ENCODE data around the gene OTUD7B.

The OTUD7B gene

DNA sequence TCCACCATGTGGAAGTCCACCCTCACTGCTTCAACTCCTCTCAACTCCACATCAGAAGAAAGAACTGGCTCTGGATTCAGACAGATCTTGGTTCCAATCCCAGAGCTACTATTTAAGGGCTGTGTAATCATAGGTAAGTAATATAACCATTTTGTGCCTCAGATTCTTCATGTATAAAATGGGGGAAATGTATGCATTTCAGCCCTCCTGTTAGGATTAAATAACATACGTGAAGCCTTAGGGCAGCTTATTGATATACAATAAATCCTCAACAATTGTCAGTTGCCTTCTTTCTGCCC is 23.3 kb downstream of the OTUD7B start (continued):
- TF ChIP-seq ZNF335 (tag by site-specific recombination; conservative IDR thresholded peaks at IDR 0.05): no peak
- no peak for TF ChIP-seq ZXDB (tag by site-specific recombination; IDR thresholded peaks at IDR 0.05)

GRCh38 chr1:149986486-149987296 is 23.8 kb downstream of the OTUD7B start:
- POLR2A ChIA-PET: interaction anchor here (0.5 to 2.1 kb wide), 3 partner anchors 16 to 102 kb away, joined by 3 to 17 read pairs (median 3); partner anchors contain the start of gene OTUD7B
- TF ChIP-seq ZNF426 (tag by site-specific recombination; IDR thresholded peaks at IDR 0.05) (no peak), ZNF623 (tag by site-specific recombination; IDR thresholded peaks at IDR 0.05) (no peak), WT1 (tag by site-specific recombination; IDR thresholded peaks at IDR 0.05) (peak; percentile 68), PRDM1 (tag by site-specific recombination; IDR thresholded peaks at IDR 0.05) (peak; percentile 63), ZNF629 (tag by site-specific recombination; IDR thresholded peaks at IDR 0.05) (0 out of 2 replicates have a peak, but pooled peaks have one; percentile 51), BCL11B (tag by site-specific recombination; IDR thresholded peaks at IDR 0.05; ENCODE audit: low read depth) (no peak), ZNF473 (tag by site-specific recombination; IDR thresholded peaks at IDR 0.05) (no peak), ZXDB (tag by site-specific recombination; IDR thresholded peaks at IDR 0.05) (no peak), ZNF133 (tag by site-specific recombination; IDR thresholded peaks at IDR 0.05) (peak; percentile 69), PRDM6 (tag by site-specific recombination; IDR thresholded peaks at IDR 0.05) (peak; percentile 95), ZNF600 (tag by site-specific recombination; IDR thresholded peaks at IDR 0.05) (peak; percentile 37; the same call in 1 of the 2 replicates), ZSCAN30 (tag by site-specific recombination; IDR thresholded peaks at IDR 0.05) (no peak), FEZF1 (tag by site-specific recombination; IDR thresholded peaks at IDR 0.05) (no peak), ZNF10 (tag by site-specific recombination; IDR thresholded peaks at IDR 0.05) (0 out of 2 replicates have a peak, but pooled peaks have one; percentile 35), ZNF324 (tag by site-specific recombination; IDR thresholded peaks at IDR 0.05) (no peak), SP7 (tag by site-specific recombination; IDR thresholded peaks at IDR 0.05) (peak; percentile 84), TCF7L2 (IDR thresholded peaks at IDR 0.05; ENCODE audit: borderline replicate concordance, low read depth, low read length) (no peak), ZNF664 (tag by site-specific recombination; IDR thresholded peaks at IDR 0.05) (0 out of 2 replicates have a peak, but pooled peaks have one; percentile 41), KLF9 (tag by site-specific recombination; IDR thresholded peaks at IDR 0.05; ENCODE audit: low read depth) (no peak)
- TF ChIP-seq, protein P1, sequence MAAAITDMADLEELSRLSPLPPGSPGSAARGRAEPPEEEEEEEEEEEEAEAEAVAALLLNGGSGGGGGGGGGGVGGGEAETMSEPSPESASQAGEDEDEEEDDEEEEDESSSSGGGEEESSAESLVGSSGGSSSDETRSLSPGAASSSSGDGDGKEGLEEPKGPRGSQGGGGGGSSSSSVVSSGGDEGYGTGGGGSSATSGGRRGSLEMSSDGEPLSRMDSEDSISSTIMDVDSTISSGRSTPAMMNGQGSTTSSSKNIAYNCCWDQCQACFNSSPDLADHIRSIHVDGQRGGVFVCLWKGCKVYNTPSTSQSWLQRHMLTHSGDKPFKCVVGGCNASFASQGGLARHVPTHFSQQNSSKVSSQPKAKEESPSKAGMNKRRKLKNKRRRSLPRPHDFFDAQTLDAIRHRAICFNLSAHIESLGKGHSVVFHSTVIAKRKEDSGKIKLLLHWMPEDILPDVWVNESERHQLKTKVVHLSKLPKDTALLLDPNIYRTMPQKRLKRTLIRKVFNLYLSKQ (tag by site-specific recombination; IDR thresholded peaks at IDR 0.05; ENCODE audit: borderline replicate concordance): no peak
- TF ChIP-seq, protein P2, sequence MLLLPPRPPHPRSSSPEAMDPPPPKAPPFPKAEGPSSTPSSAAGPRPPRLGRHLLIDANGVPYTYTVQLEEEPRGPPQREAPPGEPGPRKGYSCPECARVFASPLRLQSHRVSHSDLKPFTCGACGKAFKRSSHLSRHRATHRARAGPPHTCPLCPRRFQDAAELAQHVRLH (tag by site-specific recombination; IDR thresholded peaks at IDR 0.05): no peak
- TF ChIP-seq, protein P3, sequence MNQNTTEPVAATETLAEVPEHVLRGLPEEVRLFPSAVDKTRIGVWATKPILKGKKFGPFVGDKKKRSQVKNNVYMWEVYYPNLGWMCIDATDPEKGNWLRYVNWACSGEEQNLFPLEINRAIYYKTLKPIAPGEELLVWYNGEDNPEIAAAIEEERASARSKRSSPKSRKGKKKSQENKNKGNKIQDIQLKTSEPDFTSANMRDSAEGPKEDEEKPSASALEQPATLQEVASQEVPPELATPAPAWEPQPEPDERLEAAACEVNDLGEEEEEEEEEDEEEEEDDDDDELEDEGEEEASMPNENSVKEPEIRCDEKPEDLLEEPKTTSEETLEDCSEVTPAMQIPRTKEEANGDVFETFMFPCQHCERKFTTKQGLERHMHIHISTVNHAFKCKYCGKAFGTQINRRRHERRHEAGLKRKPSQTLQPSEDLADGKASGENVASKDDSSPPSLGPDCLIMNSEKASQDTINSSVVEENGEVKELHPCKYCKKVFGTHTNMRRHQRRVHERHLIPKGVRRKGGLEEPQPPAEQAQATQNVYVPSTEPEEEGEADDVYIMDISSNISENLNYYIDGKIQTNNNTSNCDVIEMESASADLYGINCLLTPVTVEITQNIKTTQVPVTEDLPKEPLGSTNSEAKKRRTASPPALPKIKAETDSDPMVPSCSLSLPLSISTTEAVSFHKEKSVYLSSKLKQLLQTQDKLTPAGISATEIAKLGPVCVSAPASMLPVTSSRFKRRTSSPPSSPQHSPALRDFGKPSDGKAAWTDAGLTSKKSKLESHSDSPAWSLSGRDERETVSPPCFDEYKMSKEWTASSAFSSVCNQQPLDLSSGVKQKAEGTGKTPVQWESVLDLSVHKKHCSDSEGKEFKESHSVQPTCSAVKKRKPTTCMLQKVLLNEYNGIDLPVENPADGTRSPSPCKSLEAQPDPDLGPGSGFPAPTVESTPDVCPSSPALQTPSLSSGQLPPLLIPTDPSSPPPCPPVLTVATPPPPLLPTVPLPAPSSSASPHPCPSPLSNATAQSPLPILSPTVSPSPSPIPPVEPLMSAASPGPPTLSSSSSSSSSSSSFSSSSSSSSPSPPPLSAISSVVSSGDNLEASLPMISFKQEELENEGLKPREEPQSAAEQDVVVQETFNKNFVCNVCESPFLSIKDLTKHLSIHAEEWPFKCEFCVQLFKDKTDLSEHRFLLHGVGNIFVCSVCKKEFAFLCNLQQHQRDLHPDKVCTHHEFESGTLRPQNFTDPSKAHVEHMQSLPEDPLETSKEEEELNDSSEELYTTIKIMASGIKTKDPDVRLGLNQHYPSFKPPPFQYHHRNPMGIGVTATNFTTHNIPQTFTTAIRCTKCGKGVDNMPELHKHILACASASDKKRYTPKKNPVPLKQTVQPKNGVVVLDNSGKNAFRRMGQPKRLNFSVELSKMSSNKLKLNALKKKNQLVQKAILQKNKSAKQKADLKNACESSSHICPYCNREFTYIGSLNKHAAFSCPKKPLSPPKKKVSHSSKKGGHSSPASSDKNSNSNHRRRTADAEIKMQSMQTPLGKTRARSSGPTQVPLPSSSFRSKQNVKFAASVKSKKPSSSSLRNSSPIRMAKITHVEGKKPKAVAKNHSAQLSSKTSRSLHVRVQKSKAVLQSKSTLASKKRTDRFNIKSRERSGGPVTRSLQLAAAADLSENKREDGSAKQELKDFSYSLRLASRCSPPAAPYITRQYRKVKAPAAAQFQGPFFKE (tag by site-specific recombination; IDR thresholded peaks at IDR 0.05; ENCODE audit: borderline replicate concordance): no peak
- TF ChIP-seq, protein P4, sequence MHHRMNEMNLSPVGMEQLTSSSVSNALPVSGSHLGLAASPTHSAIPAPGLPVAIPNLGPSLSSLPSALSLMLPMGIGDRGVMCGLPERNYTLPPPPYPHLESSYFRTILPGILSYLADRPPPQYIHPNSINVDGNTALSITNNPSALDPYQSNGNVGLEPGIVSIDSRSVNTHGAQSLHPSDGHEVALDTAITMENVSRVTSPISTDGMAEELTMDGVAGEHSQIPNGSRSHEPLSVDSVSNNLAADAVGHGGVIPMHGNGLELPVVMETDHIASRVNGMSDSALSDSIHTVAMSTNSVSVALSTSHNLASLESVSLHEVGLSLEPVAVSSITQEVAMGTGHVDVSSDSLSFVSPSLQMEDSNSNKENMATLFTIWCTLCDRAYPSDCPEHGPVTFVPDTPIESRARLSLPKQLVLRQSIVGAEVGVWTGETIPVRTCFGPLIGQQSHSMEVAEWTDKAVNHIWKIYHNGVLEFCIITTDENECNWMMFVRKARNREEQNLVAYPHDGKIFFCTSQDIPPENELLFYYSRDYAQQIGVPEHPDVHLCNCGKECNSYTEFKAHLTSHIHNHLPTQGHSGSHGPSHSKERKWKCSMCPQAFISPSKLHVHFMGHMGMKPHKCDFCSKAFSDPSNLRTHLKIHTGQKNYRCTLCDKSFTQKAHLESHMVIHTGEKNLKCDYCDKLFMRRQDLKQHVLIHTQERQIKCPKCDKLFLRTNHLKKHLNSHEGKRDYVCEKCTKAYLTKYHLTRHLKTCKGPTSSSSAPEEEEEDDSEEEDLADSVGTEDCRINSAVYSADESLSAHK (tag by site-specific recombination; IDR thresholded peaks at IDR 0.05): no peak

More at GRCh38 chr1:149986486-149987296, 23.8 kb downstream of the OTUD7B start:
- CTCF ChIA-PET: interaction anchor here (0.7 to 1.8 kb wide), 7 partner anchors 13 to 182 kb away, joined by 3 to 11 read pairs (median 4); no protein-coding TSS in a partner anchor
- no peak overlapping the region for H3K27ac ChIP-seq (ENCODE audit: extremely low read depth, low read depth, low read length)
- no peak overlapping the region for H3K4me3 ChIP-seq (ENCODE audit: low read depth, low read length)
- H3K9me3 ChIP-seq (ENCODE audit: control insufficient read depth, insufficient read depth, low read depth, low read length): no peaks in the 10 kb centered on the region
- H3K36me3 ChIP-seq (ENCODE audit: control insufficient read depth in 2 of 2, insufficient read depth in 1 of 2, low read length in 2 of 2): no peaks in the 10 kb centered on the region; a peak in 1 of 3 replicates
- H3K4me1 ChIP-seq (ENCODE audit: control insufficient read depth, insufficient read depth, low read length): peaks cover 8% of the 10 kb centered on the region; the same call in 1 of the 2 replicates
